H9 (cell line): Measurements from ENCODE around the gene TRIAP1. TPM values are rescaled to one million over a fixed set of nuclear protein-coding genes. Genes with fewer than 3 reads are reported as not detected.

Experiments used
- DNase-seq: peaks from one replicate; pipeline ENCODE4 v3.0.0-alpha.2; 2017
- H2AFZ ChIP-seq: one replicate; pipeline ENCODE4 v1.6.1; 2013; ENCODE audit warnings: mild to moderate bottlenecking, low read length, control low read depth, moderate library complexity
- H2AK5ac ChIP-seq: 2 replicates; pipeline ENCODE4 v1.6.1; 2013; ENCODE audit warnings: low read length, control low read depth, mixed read lengths; ENCODE audit not compliant: insufficient read length
- H2BK120ac ChIP-seq: one replicate; pipeline ENCODE4 v1.6.1; 2013; ENCODE audit warnings: low read depth, mild to moderate bottlenecking, low read length, control low read depth, inconsistent platforms; ENCODE audit not compliant: poor library complexity, severe bottlenecking
- H2BK12ac ChIP-seq: 2 replicates; pipeline ENCODE4 v1.6.1; 2013; ENCODE audit warnings: low read length, control low read depth, mixed read lengths, low read depth; ENCODE audit not compliant: insufficient read length
- H2BK15ac ChIP-seq: 2 replicates; pipeline ENCODE4 v1.6.1; 2013; ENCODE audit warnings: low read depth, low read length, control low read depth
- H2BK20ac ChIP-seq: one replicate; pipeline ENCODE4 v1.6.1; 2013; ENCODE audit warnings: low read depth, mild to moderate bottlenecking, low read length, control low read depth, inconsistent platforms; ENCODE audit not compliant: poor library complexity, severe bottlenecking
- H2BK5ac ChIP-seq: 2 replicates; pipeline ENCODE4 v1.6.1; 2013; ENCODE audit warnings: low read length, control low read depth, mixed read lengths; ENCODE audit not compliant: insufficient read length
- H3K14ac ChIP-seq: 2 replicates; pipeline ENCODE4 v1.6.1; 2013; ENCODE audit warnings: low read length, control low read depth; ENCODE audit not compliant: insufficient read depth
- H3K18ac ChIP-seq: 2 replicates; pipeline ENCODE4 v1.6.1; 2013; ENCODE audit warnings: low read depth, mild to moderate bottlenecking, mixed read lengths, low read length, control low read depth; ENCODE audit not compliant: insufficient read length
- H3K23ac ChIP-seq: 2 replicates; pipeline ENCODE4 v1.6.1; 2013; ENCODE audit warnings: low read length, control low read depth, mixed read lengths, low read depth; ENCODE audit not compliant: insufficient read length
- H3K23me2 ChIP-seq: 2 replicates; pipeline ENCODE4 v1.6.1; 2013; ENCODE audit warnings: low read depth, mild to moderate bottlenecking, mixed read lengths, low read length, control low read depth; ENCODE audit not compliant: insufficient read length, poor library complexity, severe bottlenecking
- H3K27ac ChIP-seq: 2 replicates; pipeline ENCODE4 v1.5.1; 2013; ENCODE audit warnings: low read length, control low read depth, mixed read lengths, low read depth; ENCODE audit not compliant: insufficient read length
- H3K27me3 ChIP-seq: 2 replicates; pipeline ENCODE4 v1.6.1; 2013; ENCODE audit warnings: low read length, control low read depth, inconsistent platforms; ENCODE audit not compliant: insufficient read depth
- H3K4ac ChIP-seq: 2 replicates; pipeline ENCODE4 v1.6.1; 2013; ENCODE audit warnings: low read depth, mild to moderate bottlenecking, control low read depth, inconsistent platforms, low read length, moderate library complexity
- H3K4me1 ChIP-seq: 2 replicates; pipeline ENCODE4 v1.6.1; 2013; ENCODE audit warnings: low read length, control low read depth, inconsistent platforms; ENCODE audit not compliant: insufficient read depth
- H3K4me2 ChIP-seq: 2 replicates; pipeline ENCODE4 v1.6.1; 2013; ENCODE audit warnings: low read length, control low read depth, mixed read lengths; ENCODE audit not compliant: insufficient read length, insufficient read depth
- H3K56ac ChIP-seq: 2 replicates; pipeline ENCODE4 v1.6.1; 2013; ENCODE audit warnings: low read depth, mild to moderate bottlenecking, mixed read lengths, low read length, control low read depth; ENCODE audit not compliant: insufficient read length
- H3K79me1 ChIP-seq: 2 replicates; pipeline ENCODE4 v1.6.1; 2013; ENCODE audit warnings: low read depth, mild to moderate bottlenecking, moderate library complexity, low read length, control low read depth, inconsistent platforms; ENCODE audit not compliant: insufficient read depth, poor library complexity, severe bottlenecking
- H3K79me2 ChIP-seq: 2 replicates; pipeline ENCODE4 v1.6.1; 2013; ENCODE audit warnings: low read length, control low read depth, inconsistent platforms; ENCODE audit not compliant: insufficient read depth
- H3K9ac ChIP-seq: 2 replicates; pipeline ENCODE4 v1.6.1; 2013; ENCODE audit warnings: low read length, control low read depth, mixed read lengths; ENCODE audit not compliant: insufficient read length; ENCODE audit errors: extremely low read depth
- H3K9me3 ChIP-seq: one replicate; pipeline ENCODE4 v1.6.1; 2013; ENCODE audit warnings: low read depth, low read length, inconsistent platforms; ENCODE audit not compliant: control insufficient read depth
- H3T11ph ChIP-seq: one replicate; pipeline ENCODE4 v1.6.1; 2013; ENCODE audit warnings: mild to moderate bottlenecking, low read length, control low read depth, inconsistent platforms
- H4K20me1 ChIP-seq: one replicate; pipeline ENCODE4 v1.6.1; 2013; ENCODE audit not compliant: control insufficient read depth, insufficient read length, insufficient read depth
- H4K5ac ChIP-seq: 2 replicates; pipeline ENCODE4 v1.6.1; 2013; ENCODE audit warnings: low read depth, mild to moderate bottlenecking, mixed read lengths, low read length, control low read depth; ENCODE audit not compliant: insufficient read length
- H4K8ac ChIP-seq: replicated peaks from 2 replicates; pipeline ENCODE4 v1.6.1; 2013; ENCODE audit warnings: low read length, control low read depth, mixed read lengths, low read depth; ENCODE audit not compliant: insufficient read length
- H4K91ac ChIP-seq: 2 replicates; pipeline ENCODE4 v1.6.1; 2013; ENCODE audit warnings: low read depth, mild to moderate bottlenecking, moderate library complexity, mixed read lengths, low read length, control low read depth; ENCODE audit not compliant: insufficient read length
- H3K27ac Mint-ChIP-seq, 3 experiments: 2 replicates in 2 of 3; 3 replicates in 1 of 3; pipeline ENCODE4 v1.8.0; 2020 to 2021; ENCODE audit warnings: mixed read lengths in 3 of 3, mild to moderate bottlenecking in 1 of 3, moderate library complexity in 1 of 3
- H3K27me3 Mint-ChIP-seq: 2 replicates; pipeline ENCODE4 v1.8.0; 2021; ENCODE audit warnings: low read depth, mild to moderate bottlenecking, moderate library complexity, mixed read lengths
- H3K36me3 Mint-ChIP-seq, 3 experiments: 2 replicates in 2 of 3; 3 replicates in 1 of 3; pipeline ENCODE4 v1.8.0; 2020 to 2021; ENCODE audit warnings: low read depth in 3 of 3, mixed read lengths in 3 of 3; ENCODE audit not compliant: insufficient read depth in 1 of 3
- H3K4me1 Mint-ChIP-seq, 2 experiments: 2 replicates each; pipeline ENCODE4 v1.8.0; 2020; ENCODE audit warnings: mixed read lengths in 2 of 2
- H3K4me3 Mint-ChIP-seq, 2 experiments: 2 replicates in 1 of 2; 3 replicates in 1 of 2; pipeline ENCODE4 v1.8.0; 2020 to 2021; ENCODE audit warnings: mild to moderate bottlenecking in 2 of 2, mixed read lengths in 2 of 2, moderate library complexity in 1 of 2
- H3K9me3 Mint-ChIP-seq, 2 experiments: 2 replicates in 1 of 2; 3 replicates in 1 of 2; pipeline ENCODE4 v1.8.0; 2020; ENCODE audit warnings: mild to moderate bottlenecking in 2 of 2, mixed read lengths in 2 of 2, moderate library complexity in 1 of 2
- WGBS: extraction: QIAGEN DNeasy Blood & Tissue Kit; methylation state at CpG from one replicate; pipeline ENCODE4 v1.1.7; 2013; ENCODE audit warnings: missing lambda C conversion rate, low lambda C conversion rate, mixed read lengths; ENCODE audit not compliant: insufficient read length; ENCODE audit errors: extremely low coverage; 5-methylcytosine and 5-hydroxymethylcytosine counted together
- total RNA-seq: library from RNA; stranded (reverse); gene quantifications from 2 replicates; pipeline ENCODE4 v1.2.1, GENCODE V29; 2021
- TF ChIP-seq, protein P1 (sequence below): fragments of 200-600 bp; sonication (generic); conservative IDR thresholded peaks from 3 replicates; pipeline ENCODE4 v1.8.0; 2021; ENCODE audit warnings: antibody characterized with exemption, mild to moderate bottlenecking

Gene TRIAP1
- total RNA-seq, 1 experiment from 2014 or later = 70.4 TPM

DNA sequence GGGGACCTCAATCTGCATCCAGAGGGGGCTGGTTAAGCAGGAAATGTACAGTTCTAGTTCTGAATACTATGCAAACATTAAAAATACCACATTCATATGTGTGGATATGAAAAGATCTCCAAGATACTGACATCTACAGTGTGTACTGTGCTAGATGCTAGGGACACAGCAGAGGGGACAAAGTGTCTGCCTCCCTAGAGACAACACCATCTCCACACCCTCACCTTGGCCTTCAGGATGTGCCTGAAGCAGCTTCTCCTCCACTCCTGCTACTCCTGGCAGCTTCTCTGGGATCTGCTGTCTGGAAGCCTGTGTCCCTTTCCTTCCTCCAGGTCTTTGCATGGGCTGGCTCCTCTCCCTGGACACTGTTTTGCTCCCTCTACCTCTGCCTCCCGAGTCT, 34.0 kb upstream of the TRIAP1 start:
- no peak for DNase-seq
- no peak overlapping the region for H2BK15ac ChIP-seq
- no peaks in the 10 kb centered on the region for H3K9me3 ChIP-seq
- no peaks in the 10 kb centered on the region; a peak in 2 of 7 replicates for H3K36me3 Mint-ChIP-seq
- H4K91ac ChIP-seq = no peak overlapping the region
- H2BK12ac ChIP-seq = no peak overlapping the region
- H3K27me3 ChIP-seq = no peaks in the 10 kb centered on the region
- no peak overlapping the region for H4K8ac ChIP-seq
- no peak overlapping the region for H3K18ac ChIP-seq
- H2AFZ ChIP-seq = no peak overlapping the region
- no peak overlapping the region for H3K4me2 ChIP-seq
- no peaks in the 10 kb centered on the region for H3K27me3 Mint-ChIP-seq
- H3K56ac ChIP-seq = no peak overlapping the region
- H4K5ac ChIP-seq = no peak overlapping the region
- H3T11ph ChIP-seq = no peak overlapping the region
- H3K79me1 ChIP-seq = no peaks in the 10 kb centered on the region
- no peak overlapping the region for H3K4ac ChIP-seq
- H3K4me3 Mint-ChIP-seq = no peak overlapping the region
- no peak overlapping the region for H3K27ac ChIP-seq
- no peaks in the 10 kb centered on the region; the same call in 1 of the 2 replicates for H3K4me1 ChIP-seq
- TF ChIP-seq, protein P1, sequence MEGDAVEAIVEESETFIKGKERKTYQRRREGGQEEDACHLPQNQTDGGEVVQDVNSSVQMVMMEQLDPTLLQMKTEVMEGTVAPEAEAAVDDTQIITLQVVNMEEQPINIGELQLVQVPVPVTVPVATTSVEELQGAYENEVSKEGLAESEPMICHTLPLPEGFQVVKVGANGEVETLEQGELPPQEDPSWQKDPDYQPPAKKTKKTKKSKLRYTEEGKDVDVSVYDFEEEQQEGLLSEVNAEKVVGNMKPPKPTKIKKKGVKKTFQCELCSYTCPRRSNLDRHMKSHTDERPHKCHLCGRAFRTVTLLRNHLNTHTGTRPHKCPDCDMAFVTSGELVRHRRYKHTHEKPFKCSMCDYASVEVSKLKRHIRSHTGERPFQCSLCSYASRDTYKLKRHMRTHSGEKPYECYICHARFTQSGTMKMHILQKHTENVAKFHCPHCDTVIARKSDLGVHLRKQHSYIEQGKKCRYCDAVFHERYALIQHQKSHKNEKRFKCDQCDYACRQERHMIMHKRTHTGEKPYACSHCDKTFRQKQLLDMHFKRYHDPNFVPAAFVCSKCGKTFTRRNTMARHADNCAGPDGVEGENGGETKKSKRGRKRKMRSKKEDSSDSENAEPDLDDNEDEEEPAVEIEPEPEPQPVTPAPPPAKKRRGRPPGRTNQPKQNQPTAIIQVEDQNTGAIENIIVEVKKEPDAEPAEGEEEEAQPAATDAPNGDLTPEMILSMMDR = no peak
- peaks cover 7 to 8% of the 10 kb centered on the region in 2 experiments for H3K4me1 Mint-ChIP-seq
- H2BK120ac ChIP-seq = no peak overlapping the region
- H2BK5ac ChIP-seq = no peak overlapping the region
- no peak overlapping the region for H2BK20ac ChIP-seq
- H3K9ac ChIP-seq = no peak overlapping the region
- H3K23me2 ChIP-seq = no peaks in the 10 kb centered on the region
- no peaks in the 10 kb centered on the region for H4K20me1 ChIP-seq
- 0 out of 7 replicates have a peak overlapping the region, but pooled peaks of 1 of the 3 experiments have one; percentile 39 for H3K27ac Mint-ChIP-seq
- no CpG with 5 or more reads among the region's 1 CpG for WGBS
- no peak overlapping the region for H2AK5ac ChIP-seq
- H3K79me2 ChIP-seq = no peaks in the 10 kb centered on the region
- H3K14ac ChIP-seq = no peak overlapping the region
- H3K23ac ChIP-seq = no peak overlapping the region
- no peaks in the 10 kb centered on the region for H3K9me3 Mint-ChIP-seq
